AG04450 (cell line): ENCODE results near the gene TRIM37. TPM values are rescaled to one million over a fixed set of nuclear protein-coding genes. Genes with fewer than 3 reads are reported as not detected.

Experiments
- CTCF ChIA-PET: fragments of 300-600, 350-600 bp; formaldehyde crosslinking; extraction: SDS; loops from one replicate; lab custom pipeline; 2022; ENCODE audit warnings: antibody characterized with exemption, inconsistent platforms; lab: Charles Lee
- POLR2A ChIA-PET: fragments of 350-600 bp; formaldehyde crosslinking; extraction: SDS; loops from one replicate; lab custom pipeline; 2021; ENCODE audit warnings: antibody characterized with exemption, inconsistent platforms; lab: Yijun Ruan, JAX
- DNase-seq: peaks from one replicate; pipeline ENCODE4 v3.0.0-alpha.2; 2011; ENCODE audit warnings: low read depth, low spot score
- H3K27ac ChIP-seq: one replicate; pipeline ENCODE4 v1.5.1; 2012; ENCODE audit warnings: low read depth, low read length, control low read depth
- H3K27me3 ChIP-seq: one replicate; pipeline ENCODE4 v1.6.0; 2012; ENCODE audit warnings: low read length; ENCODE audit not compliant: control insufficient read depth, insufficient read depth
- H3K4me3 ChIP-seq: 2 replicates; pipeline ENCODE4 v1.5.1; 2011; ENCODE audit warnings: mild to moderate bottlenecking, low read depth, low read length, control low read depth
- H3K9me3 ChIP-seq: 2 replicates; pipeline ENCODE4 v1.5.1; 2012; ENCODE audit warnings: low read length; ENCODE audit not compliant: control insufficient read depth, insufficient read depth
- polyA plus RNA-seq: library from polyadenylated mRNA; depleted of rRNA; stranded (reverse); fragments of >200 nt; gene quantifications from 2 replicates; pipeline ENCODE4 v1.2.3, GENCODE V29; 2011
- TF ChIP-seq, protein P1 (sequence below): IDR thresholded peaks from 2 replicates; pipeline ENCODE4 v1.5.1; 2011; ENCODE audit warnings: low read depth, low read length, control low read depth, inconsistent platforms

TRIM37 gene
- polyA plus RNA-seq, 1 experiment, result 34.8 TPM

DNA sequence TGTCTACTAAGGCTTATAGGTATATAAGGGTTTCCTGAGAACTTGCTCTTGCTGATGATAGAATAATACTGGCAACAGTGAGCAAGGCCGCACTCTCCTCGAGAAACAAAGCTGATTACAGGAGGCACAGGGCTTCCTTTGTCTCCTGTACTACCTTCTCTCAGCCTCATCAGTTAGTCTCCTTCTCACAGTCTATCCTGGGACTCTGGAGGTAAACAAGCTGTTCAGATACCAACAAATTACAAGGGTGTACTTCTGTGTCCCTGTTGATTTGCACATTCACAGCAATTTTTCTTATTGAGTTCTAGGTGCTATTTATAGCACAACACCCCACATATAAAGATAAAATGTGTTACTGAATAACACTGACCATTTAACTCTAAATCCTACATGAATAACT lies 98.7 kb downstream of the TRIM37 start:
- Histone ChIP-seq H3K27ac (no peak overlapping the region), H3K4me3 (no peak overlapping the region), H3K9me3 (no peaks in the 10 kb centered on the region), H3K27me3 (no peaks in the 10 kb centered on the region)
- ChIA-PET POLR2A (interaction anchor here (1.0 kb wide), 1 partner anchor 376 kb away, joined by 4 read pairs; no protein-coding TSS in a partner anchor), CTCF (interaction anchor here (1.0 to 3.3 kb wide), 2 partner anchors 297 to 489 kb away, joined by 6 to 28 read pairs; no protein-coding TSS in a partner anchor)
- DNase-seq, result no peak
- TF ChIP-seq, protein P1, sequence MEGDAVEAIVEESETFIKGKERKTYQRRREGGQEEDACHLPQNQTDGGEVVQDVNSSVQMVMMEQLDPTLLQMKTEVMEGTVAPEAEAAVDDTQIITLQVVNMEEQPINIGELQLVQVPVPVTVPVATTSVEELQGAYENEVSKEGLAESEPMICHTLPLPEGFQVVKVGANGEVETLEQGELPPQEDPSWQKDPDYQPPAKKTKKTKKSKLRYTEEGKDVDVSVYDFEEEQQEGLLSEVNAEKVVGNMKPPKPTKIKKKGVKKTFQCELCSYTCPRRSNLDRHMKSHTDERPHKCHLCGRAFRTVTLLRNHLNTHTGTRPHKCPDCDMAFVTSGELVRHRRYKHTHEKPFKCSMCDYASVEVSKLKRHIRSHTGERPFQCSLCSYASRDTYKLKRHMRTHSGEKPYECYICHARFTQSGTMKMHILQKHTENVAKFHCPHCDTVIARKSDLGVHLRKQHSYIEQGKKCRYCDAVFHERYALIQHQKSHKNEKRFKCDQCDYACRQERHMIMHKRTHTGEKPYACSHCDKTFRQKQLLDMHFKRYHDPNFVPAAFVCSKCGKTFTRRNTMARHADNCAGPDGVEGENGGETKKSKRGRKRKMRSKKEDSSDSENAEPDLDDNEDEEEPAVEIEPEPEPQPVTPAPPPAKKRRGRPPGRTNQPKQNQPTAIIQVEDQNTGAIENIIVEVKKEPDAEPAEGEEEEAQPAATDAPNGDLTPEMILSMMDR, result no peak

DNA sequence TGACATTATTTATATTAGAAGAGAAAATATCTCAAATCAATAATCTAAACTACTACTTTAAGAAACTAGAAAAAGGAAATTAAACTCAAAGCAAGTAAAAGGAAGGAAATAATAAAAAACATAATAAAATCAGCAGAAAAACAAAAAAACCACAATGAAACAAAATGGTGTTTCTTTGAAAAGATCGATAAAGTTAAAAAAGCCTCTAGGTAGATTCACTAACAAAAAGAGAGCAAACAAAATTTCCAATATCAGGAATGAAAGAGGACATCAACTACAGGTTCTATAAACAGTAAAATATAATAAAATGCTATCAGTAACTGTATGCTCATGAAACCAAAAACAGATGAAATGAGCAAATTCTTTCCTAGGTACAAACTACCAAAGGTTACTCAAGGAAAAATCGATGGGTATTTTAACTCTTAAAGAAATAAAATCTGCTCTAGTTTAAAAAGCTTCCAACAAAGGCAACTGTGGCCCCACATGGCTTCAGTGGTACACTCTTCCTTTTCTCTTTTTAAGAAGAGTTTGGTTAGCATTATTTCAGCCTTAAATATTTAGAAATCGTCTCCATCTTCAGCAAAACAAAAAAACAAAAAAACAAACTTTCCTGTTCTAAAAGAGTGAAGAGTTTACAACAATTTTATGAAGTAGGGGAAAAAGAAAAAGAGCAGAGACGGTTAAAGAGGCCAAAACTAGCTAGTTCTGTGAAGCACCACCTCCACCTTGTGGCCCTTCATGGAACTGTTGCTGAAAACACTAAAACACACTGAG lies 102.2 kb downstream of the TRIM37 start:
- DNase-seq, result no peak
- TF ChIP-seq, protein P1, result peak; percentile 98
- ChIA-PET CTCF (interaction anchor here (0.5 to 6.6 kb wide), 16 partner anchors 11 to 490 kb away, joined by 3 to 102 read pairs (median 6); partner anchors contain the start of gene MTMR4), POLR2A (interaction anchor here (1.0 kb wide), 1 partner anchor 373 kb away, joined by 9 read pairs; no protein-coding TSS in a partner anchor)
- H3K4me3 ChIP-seq, result no peak overlapping the region
- no peak overlapping the region for H3K27ac ChIP-seq
- no peaks in the 10 kb centered on the region for H3K27me3 ChIP-seq
- no peaks in the 10 kb centered on the region for H3K9me3 ChIP-seq

DNA sequence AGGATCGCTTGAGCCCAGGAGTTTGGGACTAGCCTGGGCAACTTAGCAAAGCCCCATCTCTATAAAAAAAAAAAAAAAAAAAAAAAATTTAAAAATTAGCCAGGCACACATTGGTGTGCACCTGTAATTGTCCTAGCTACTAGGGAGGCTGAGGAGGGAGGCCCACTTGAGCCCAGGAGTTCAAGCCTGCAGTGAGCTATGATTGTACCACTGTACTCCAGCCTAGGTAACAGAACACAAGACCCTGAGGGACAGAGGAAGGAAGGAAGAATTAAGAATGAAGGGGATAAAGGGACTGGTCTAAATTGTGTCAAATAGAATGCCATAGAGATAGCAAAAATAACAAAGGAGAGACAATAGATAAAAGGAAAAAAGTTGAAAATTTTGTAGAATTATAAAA lies 102.8 kb downstream of the TRIM37 start:
- ChIA-PET POLR2A (interaction anchor here (0.7 to 1.1 kb wide), 2 partner anchors 293 to 345 kb away, joined by 3 to 8 read pairs; no protein-coding TSS in a partner anchor), CTCF (interaction anchor here (0.6 to 6.6 kb wide), 8 partner anchors 16 to 484 kb away, joined by 3 to 102 read pairs (median 6); no protein-coding TSS in a partner anchor)
- TF ChIP-seq, protein P1, result no peak
- H3K27ac ChIP-seq, result no peak overlapping the region
- no peak overlapping the region for H3K4me3 ChIP-seq
- H3K9me3 ChIP-seq, result no peaks in the 10 kb centered on the region
- DNase-seq, result no peak
- no peaks in the 10 kb centered on the region for H3K27me3 ChIP-seq

DNA sequence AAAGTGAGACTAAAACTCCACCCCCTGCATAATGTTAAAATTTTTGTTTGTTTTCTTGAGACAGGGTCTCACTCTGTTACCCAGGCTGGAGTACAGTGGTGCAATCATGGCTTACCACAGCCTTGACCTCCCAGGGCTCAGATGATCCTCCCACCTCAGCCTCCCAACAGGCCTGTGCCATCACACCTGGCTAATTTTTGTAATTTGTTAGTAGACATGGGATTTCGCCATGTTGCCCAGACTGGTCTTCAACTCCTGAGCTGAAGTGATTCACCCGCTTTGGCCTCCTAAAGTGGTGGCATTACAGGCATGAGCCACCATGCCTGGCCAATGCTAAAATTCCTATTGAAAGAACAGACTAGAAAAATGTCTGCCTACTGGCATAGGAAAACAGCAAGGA lies 103.8 kb downstream of the TRIM37 start:
- Histone ChIP-seq H3K27me3 (no peaks in the 10 kb centered on the region), H3K4me3 (no peak overlapping the region), H3K27ac (no peak overlapping the region), H3K9me3 (no peaks in the 10 kb centered on the region)
- TF ChIP-seq, protein P1, result no peak
- DNase-seq, result no peak
- POLR2A ChIA-PET, result interaction anchor here (1.1 kb wide), 1 partner anchor 344 kb away, joined by 3 read pairs; no protein-coding TSS in a partner anchor
- CTCF ChIA-PET, result interaction anchor here (1.2 to 6.6 kb wide), 3 partner anchors 292 to 483 kb away, joined by 4 to 102 read pairs (median 41); no protein-coding TSS in a partner anchor
